Fibroblast of skin of right biceps (primary cell): ENCODE results near the gene CYTH4.

Source experiments
- DNase-seq: peaks from one replicate; pipeline ENCODE4 v3.0.0-alpha.2; 2013

Gene CYTH4

DNA sequence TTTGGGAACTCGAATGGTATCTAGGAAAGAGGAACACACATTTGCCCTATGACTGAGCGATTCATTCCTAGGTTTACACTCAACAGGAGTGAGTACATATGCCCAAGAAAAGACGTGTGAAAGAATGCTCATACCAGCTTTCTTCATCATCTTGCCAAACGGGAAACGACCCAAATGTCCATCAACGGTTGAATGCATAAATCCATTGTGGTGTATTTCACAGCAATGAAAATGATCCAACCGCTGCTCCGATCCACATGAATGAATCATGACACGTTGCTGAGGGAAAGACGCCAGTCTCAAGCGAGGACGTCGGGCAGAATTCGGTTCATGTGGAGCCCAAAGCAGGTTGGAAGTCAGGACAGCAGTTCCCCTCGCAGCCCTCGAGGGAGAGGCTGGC, 71.5 kb downstream of the CYTH4 start:
- peak; percentile 73 for DNase-seq

DNA sequence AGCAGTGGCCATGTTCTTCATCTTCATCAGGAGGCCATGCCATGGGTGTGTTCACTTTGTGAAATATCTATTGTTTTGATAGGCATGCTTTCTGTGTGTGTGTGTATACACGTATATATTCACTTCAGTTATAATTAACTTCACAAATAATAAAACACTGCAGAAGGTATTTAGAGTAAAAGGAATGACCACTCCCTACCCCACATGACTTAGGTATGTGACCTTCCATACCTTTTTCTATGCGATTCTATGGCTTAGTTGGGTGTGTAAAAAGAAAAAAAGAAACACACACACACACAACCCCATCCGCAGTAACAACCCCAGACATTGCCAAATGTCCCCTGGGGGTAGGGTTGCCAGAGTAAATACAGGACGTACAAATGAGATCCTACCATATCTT, 72.0 kb downstream of the CYTH4 start:
- no peak for DNase-seq

DNA sequence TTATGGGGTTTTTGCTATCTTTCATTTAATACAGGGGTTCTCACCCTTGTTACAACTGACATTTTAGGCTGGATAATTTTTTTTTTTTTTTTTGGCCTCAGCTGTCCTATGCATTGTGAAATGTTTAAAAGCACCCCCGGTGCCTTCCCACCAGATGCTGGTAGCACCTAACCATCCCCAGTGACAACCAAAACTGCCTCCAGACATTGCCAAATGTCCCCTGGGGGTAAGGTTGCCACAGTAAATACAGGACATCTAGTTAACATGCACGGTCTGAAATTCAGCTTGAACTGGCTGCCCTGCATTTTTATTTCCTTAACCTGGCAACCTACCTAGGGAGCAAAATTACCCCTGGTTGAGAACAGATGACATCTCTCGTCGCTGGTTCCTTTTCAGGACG, 72.4 kb downstream of the CYTH4 start:
- no peak for DNase-seq

DNA sequence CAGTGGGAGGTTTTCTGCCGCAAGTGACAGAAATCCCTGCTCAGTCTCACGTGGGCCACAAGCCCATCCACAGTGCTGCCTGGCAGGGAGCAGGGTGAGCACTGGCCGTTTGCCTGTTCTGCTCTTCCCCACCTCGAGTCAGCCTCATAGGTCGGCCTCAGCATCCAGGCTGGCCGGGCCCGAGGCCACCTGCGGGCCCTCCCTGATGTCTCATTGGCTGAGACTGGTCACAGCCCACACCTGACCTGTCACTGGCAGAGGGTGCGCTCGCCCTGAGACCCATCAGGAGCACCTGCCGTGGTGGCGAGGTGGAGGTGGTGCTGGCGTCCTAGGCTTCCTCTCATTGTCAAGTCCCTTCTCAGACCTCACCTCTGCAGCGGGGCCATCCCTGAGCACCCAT, 72.9 kb downstream of the CYTH4 start:
- DNase-seq, result no peak

DNA sequence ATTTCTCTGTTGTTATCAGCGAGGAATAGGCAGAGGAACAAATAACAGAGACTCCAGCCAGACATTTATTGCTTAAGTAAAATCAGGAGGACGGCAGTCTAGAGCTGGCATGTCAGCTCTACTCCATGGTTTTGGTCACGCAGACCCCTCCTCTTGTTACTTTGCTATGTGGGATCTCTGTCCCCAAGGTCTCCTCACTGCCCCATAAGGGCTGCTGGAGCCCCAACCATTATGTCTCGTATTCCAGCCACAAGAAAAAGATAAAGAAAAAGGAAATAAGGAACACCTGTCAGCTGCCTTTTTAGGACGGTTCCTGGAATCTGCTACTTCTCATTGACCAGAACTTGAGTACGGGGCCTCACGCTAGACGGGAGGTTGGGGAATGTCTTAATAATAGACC, 74.6 kb downstream of the CYTH4 start:
- DNase-seq, result no peak

DNA sequence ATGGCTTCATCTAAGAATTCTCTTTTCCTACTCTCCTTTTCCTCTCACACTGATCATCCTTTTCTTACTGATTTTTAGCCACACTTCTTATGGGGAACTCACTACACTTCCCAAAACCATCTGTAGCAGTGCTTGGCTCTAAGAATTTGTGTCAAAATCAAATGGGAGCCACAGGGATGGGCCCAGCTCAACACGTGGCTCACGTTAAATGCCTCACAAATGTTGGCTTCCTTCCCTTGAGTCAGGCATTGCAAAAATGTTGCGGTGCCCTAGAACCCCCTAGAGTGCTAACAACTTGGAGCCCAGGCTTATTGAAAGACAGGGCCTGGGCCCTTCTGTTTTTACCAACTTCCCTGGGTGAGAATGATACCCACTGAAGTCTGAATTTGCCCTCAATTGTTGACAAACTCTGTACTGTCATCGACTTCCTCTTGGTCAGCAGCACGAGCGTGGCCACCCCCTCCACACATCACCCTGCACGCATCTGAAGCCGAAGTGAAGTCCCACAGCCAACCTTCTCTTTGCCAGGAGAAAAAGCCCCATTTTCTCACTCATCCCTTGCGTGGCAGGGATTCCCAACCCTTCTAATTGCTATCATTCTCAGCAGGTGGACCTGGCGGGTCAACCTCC, 75.3 kb downstream of the CYTH4 start:
- peak; percentile 67 for DNase-seq

DNA sequence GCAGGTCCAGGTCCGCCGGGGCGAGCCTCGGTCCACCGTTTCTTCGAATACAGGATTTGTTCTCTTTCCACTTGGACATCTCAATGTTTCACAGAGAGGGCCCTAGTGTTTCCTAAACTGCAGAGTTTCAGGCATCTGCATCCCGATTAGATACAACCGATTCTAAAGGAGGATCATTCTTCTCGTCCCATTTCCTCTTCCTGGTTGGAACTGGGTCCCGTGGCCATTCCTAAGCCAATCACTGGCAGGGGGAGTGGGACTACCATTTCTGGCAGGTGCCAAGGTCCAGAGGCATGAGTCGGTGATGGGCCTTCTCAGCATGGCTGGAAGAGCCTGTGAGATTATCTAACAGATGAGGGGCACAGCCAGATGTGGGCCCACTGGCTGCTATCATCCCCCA, 76.1 kb downstream of the CYTH4 start:
- no peak for DNase-seq

DNA sequence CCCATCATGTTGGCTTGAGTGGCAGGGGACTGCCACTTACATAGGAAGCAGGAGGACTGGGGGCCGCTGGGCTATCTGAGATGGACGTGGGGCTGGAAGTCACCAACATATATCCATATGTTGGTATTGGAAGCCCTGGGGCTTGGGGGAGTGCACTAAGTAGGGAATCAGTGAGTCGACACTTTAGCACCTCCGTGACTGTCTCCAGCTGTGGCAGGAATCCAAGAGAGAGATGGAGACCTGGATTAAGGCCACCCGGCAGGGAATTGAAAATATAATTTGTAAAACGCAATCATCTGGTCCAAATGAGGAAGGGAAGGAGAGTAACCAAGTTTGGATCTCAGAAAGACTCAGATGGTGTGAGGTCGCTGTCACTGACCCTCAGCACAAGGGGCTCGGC, 76.6 kb downstream of the CYTH4 start:
- peak; percentile 69 for DNase-seq

DNA sequence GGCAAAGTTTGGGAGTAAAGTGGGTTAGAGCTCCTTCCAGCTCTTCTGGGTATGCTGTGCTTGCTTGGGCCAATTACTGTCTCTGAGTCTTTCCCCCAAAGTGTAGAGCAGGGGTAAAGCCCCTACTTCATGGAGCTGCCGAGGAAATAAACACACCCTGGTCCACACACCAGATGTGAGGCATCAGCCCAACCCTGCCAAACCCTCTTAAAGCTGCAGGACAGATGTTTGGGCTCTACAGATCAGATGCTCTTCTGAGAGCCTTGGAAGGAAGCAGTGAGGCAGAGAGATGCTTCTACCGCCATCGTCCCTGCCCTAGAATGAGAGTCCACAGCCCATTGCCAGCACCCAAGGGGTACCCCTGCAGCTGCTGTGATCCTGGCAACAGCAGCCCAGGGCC, 80.3 kb downstream of the CYTH4 start:
- DNase-seq, result no peak

DNA sequence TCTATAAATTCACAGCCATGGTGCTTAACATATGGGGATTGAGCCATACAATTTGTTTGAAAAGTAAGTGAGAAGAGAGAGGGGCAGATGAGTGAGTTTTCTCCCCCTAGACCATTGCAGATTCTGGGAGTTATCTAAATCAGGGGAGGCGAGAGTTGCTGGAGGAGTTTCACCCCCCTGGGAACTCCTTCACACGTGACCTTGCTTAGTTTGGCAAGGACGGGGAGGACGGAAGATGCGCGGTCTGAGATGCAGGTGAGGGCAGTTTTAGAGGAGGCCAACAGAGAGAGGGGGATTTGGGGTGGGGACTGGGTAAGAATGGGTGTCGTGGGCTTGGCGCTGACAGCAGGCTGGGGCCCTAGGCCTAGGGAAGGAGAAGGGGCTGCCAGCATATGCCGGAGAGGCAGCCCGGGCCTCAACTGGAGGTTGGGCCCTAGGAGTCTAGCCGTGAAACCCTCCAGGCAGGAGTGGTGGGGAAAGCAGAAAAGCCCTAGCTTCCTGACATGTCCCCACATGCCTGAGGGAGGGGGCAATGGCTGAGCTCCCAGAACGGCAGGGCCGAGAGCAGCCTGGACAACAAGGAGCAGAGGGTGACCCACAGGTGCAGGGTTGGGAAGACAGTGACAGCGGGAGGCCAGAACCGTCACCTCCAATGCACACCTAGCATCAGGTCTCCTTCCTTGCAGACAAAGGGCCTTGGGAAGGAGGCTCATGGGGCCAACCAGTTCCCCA, 81.1 kb downstream of the CYTH4 start:
- no peak for DNase-seq
